Left lobe of liver (tissue), 2 donors: ENCODE results near the gene ANXA2. TPM values are rescaled to one million over a fixed set of nuclear protein-coding genes. Genes with fewer than 3 reads are reported as not detected.

Experiments
- ATAC-seq: fragments of 200-7000 bp; cut with Tn5 transposase; one replicate; pipeline ENCODE4 v1.9.1; 2020; ENCODE audit warnings: mild to moderate bottlenecking, moderate library complexity
- DNase-seq: peaks from one replicate; pipeline ENCODE4 v3.0.0-alpha.2; 2020; ENCODE audit warnings: low spot score
- total RNA-seq: library from RNA; stranded (reverse); gene quantifications from one replicate; pipeline ENCODE4 v1.2.1, GENCODE V29; 2021
- donor health status: DM: no; HTN: no; CAD: no; lungs with moderate emphysema.
- donor health status: DM: no; HTN: yes; CAD: no.

The ANXA2 gene
- total RNA-seq, 1 donor from 2014 or later, result 61.3 TPM

GRCh38 chr15:60315878-60316277, 81.9 kb downstream of the ANXA2 start:
- DNase-seq (no peak), ATAC-seq (no peak)

GRCh38 chr15:60313906-60314305, 83.9 kb downstream of the ANXA2 start:
- DNase-seq (no peak), ATAC-seq (no peak)

- no peak for ATAC-seq
- DNase-seq, result no peak
Measured at GRCh38 chr15:60307034-60307433, 90.8 kb downstream of the ANXA2 start.

GRCh38 chr15:60301024-60301423, 96.8 kb downstream of the ANXA2 start:
- DNase-seq, result no peak
- ATAC-seq, result no peak

- ATAC-seq (no peak), DNase-seq (no peak)
Measured at GRCh38 chr15:60299452-60300047, 98.2 kb downstream of the ANXA2 start.

Other genes starting within 250 kb of the ANXA2 start
- gene ICE2, start 81.2 kb upstream of the ANXA2 start, total RNA-seq, result 18.1 TPM